Keratinocyte (primary cell): ENCODE data around the gene CD4. TPM values are rescaled to one million over a fixed set of nuclear protein-coding genes. Genes with fewer than 3 reads are reported as not detected.
"Not testable (repeated sequence)": the region's sequence is repeated elsewhere in the genome, so short reads cannot be mapped to it uniquely, and the experiment has no call there.

Experiments used
- DNase-seq: peaks from one replicate; pipeline ENCODE4 v3.0.0-alpha.2; 2011; ENCODE audit warnings: low read depth, missing footprints, low spot score
- FAIRE-seq: peaks from 2 replicates; lab custom pipeline; 2011; peaks lifted over from hg19 to GRCh38; lab: Jason Lieb, UNC
- H2AFZ ChIP-seq: 2 replicates; pipeline ENCODE4 v1.6.0; 2012; ENCODE audit warnings: low read length, control low read depth, inconsistent platforms; ENCODE audit not compliant: control insufficient read depth
- H3K27ac ChIP-seq: 2 replicates; pipeline ENCODE4 v1.5.1; 2011; ENCODE audit warnings: low read length; ENCODE audit not compliant: control insufficient read depth, insufficient read depth
- H3K27me3 ChIP-seq: 3 replicates; pipeline ENCODE4 v1.6.0; 2011; ENCODE audit warnings: low read length; ENCODE audit not compliant: control insufficient read depth, insufficient read depth; ENCODE audit errors: extremely low read depth
- H3K36me3 ChIP-seq, 2 experiments: 2 replicates in 1 of 2; 3 replicates in 1 of 2; pipeline ENCODE4 v1.5.1; 2011; ENCODE audit warnings: low read length in 2 of 2, mild to moderate bottlenecking in 1 of 2; ENCODE audit not compliant: control insufficient read depth in 2 of 2, insufficient read depth in 2 of 2; ENCODE audit errors: extremely low read depth in 1 of 2
- H3K4me1 ChIP-seq: 3 replicates; pipeline ENCODE4 v1.5.1; 2011; ENCODE audit warnings: low read length; ENCODE audit not compliant: control insufficient read depth, insufficient read depth; ENCODE audit errors: extremely low read depth
- H3K4me2 ChIP-seq: 3 replicates; pipeline ENCODE4 v1.6.0; 2011; ENCODE audit warnings: low read depth, low read length; ENCODE audit not compliant: control insufficient read depth, insufficient read depth; ENCODE audit errors: extremely low read depth
- H3K4me3 ChIP-seq, 3 experiments: fragments of 200-600 bp in 1 of 3; sonication (generic) in 1 of 3; 2 replicates in 2 of 3; 3 replicates in 1 of 3; pipeline ENCODE4 v1.5.1; 2011 to 2016; ENCODE audit warnings: low read length in 3 of 3, mild to moderate bottlenecking in 3 of 3, control low read depth in 2 of 3, inconsistent platforms in 1 of 3, low read depth in 1 of 3, mixed read lengths in 1 of 3, mixed run types in 1 of 3, moderate library complexity in 1 of 3; ENCODE audit not compliant: control insufficient read depth in 2 of 3, insufficient read depth in 2 of 3; ENCODE audit errors: extremely low read depth in 1 of 3
- H3K79me2 ChIP-seq: 2 replicates; pipeline ENCODE4 v1.6.0; 2012; ENCODE audit warnings: low read length; ENCODE audit not compliant: control insufficient read depth, insufficient read depth
- H3K9ac ChIP-seq: 3 replicates; pipeline ENCODE4 v1.6.0; 2011; ENCODE audit warnings: low read length; ENCODE audit not compliant: control insufficient read depth, insufficient read depth; ENCODE audit errors: extremely low read depth
- H3K9me1 ChIP-seq: 3 replicates; pipeline ENCODE4 v1.6.0; 2011; ENCODE audit warnings: low read length; ENCODE audit not compliant: control insufficient read depth, insufficient read depth; ENCODE audit errors: extremely low read depth
- H3K9me3 ChIP-seq: 2 replicates; pipeline ENCODE4 v1.5.1; 2012; ENCODE audit warnings: low read depth, low read length; ENCODE audit not compliant: control insufficient read depth
- H4K20me1 ChIP-seq: 3 replicates; pipeline ENCODE4 v1.6.0; 2011; ENCODE audit warnings: low read length; ENCODE audit not compliant: control insufficient read depth, insufficient read depth; ENCODE audit errors: extremely low read depth
- CTCF ChIP-seq, 3 experiments: IDR thresholded peaks in 1 of 3; conservative IDR thresholded peaks in 1 of 3; optimal IDR thresholded peaks in 1 of 3; 2 replicates in 2 of 3; 3 replicates in 1 of 3; pipeline versions ENCODE3 to v1.5.1; 2011; ENCODE audit warnings: low read length in 3 of 3, mild to moderate bottlenecking in 3 of 3, moderate library complexity in 2 of 3, control low read depth in 1 of 3, inconsistent platforms in 1 of 3; ENCODE audit not compliant: insufficient read depth in 2 of 3; ENCODE audit errors: extremely low read depth in 1 of 3
- EZH2 ChIP-seq: IDR thresholded peaks from one replicate; pipeline ENCODE4 v1.6.1; 2012; ENCODE audit warnings: inconsistent platforms, mild to moderate bottlenecking, low read length, moderate library complexity
- dilution Hi-C: fragments of 300-500 bp; cut with MboI; formaldehyde crosslinking; loops from one replicate; pipeline ENCODE4 v1.7.0; 2020; ENCODE audit warnings: low sequenced_read_pairs; ENCODE audit not compliant: extremely low pct_ligation_motif_present
- polyA minus RNA-seq, 3 experiments: library from RNA; depleted of rRNA, polyadenylated mRNA; stranded (reverse); fragments of >200 nt; gene quantifications; 1 replicate in 1 of 3; 2 replicates in 1 of 3; 3 replicates in 1 of 3; pipeline ENCODE4 v1.2.3, GENCODE V29; 2011
- polyA plus RNA-seq, 5 experiments: library from polyadenylated mRNA; depleted of rRNA in 3 of 5; stranded (reverse) in 3 of 5; stranded (forward) in 1 of 5; unstranded in 1 of 5; fragments of >200 nt; gene quantifications; 1 replicate in 1 of 5; 2 replicates in 3 of 5; 3 replicates in 1 of 5; pipeline versions ENCODE4 v1.2.1 to v1.2.3, GENCODE V29; 2011 to 2012; ENCODE audit warnings: missing spikeins in 2 of 5, low read depth in 1 of 5, low replicate concordance in 1 of 5

CD4 gene
- 0.01 to 0.05 TPM in 2 of 3 replicates, not detected in the other for polyA plus RNA-seq
- not detected for polyA plus RNA-seq (2011; ENCODE audit: low read depth)
- not detected in 2 replicates for polyA plus RNA-seq (2011; cell fraction: cytosol; rRNA removed)
- not detected in 2 replicates for polyA plus RNA-seq (2011; cell fraction: nucleus; rRNA removed)
- polyA plus RNA-seq (2012; ENCODE audit: low replicate concordance): not detected in 2 replicates
- 0.23 TPM in 1 of 3 replicates, not detected in the others for polyA minus RNA-seq
- polyA minus RNA-seq (2011; cell fraction: cytosol; rRNA and poly(A)+ RNA removed): not detected
- not detected in 2 replicates for polyA minus RNA-seq (2011; cell fraction: nucleus; rRNA and poly(A)+ RNA removed)

GRCh38 chr12:6788972-6789924, at the start of gene CD4:
Gene CD4 (plus strand): TSS chr12:6789528. CDS start chr12:6800139, 10,611 bp downstream.
- H3K9ac ChIP-seq: no peak within 1 kb of the TSS
- DNase-seq (no peak), FAIRE-seq (no peak)
- H3K4me2 ChIP-seq: no peak within 1 kb of the TSS
- H2AFZ ChIP-seq: no peak within 1 kb of the TSS
- dilution Hi-C loops: no loop called here
- TF ChIP-seq EZH2 (no peak), CTCF (optimal IDR thresholded peaks at IDR 0.05 in 1 of 3, IDR thresholded peaks at IDR 0.05 in 1 of 3, conservative IDR thresholded peaks at IDR 0.05 in 1 of 3; ENCODE audit: extremely low read depth in 1 of 3, insufficient read depth in 2 of 3, low read length in 3 of 3) (no peak)
- peaks cover 21% of the 10 kb centered on the region for H3K27me3 ChIP-seq
- no peaks in the 10 kb centered on the region for H3K9me3 ChIP-seq
- no peaks in the 10 kb centered on the region for H3K4me1 ChIP-seq
- no peaks in the 10 kb centered on the region for H3K79me2 ChIP-seq
- H4K20me1 ChIP-seq: no peaks in the 10 kb centered on the region
- no peak within 1 kb of the TSS for H3K27ac ChIP-seq
- H3K36me3 ChIP-seq: no peaks in the 10 kb centered on the region
- no peaks in the 10 kb centered on the region for H3K9me1 ChIP-seq
- H3K4me3 ChIP-seq: no peak within 1 kb of the TSS

GRCh38 chr12:6742080-6742479, 47.2 kb upstream of the CD4 start:
- H4K20me1 ChIP-seq, H3K9ac ChIP-seq, H3K9me1 ChIP-seq, FAIRE-seq, H3K27ac ChIP-seq, dilution Hi-C loops, DNase-seq, H3K27me3 ChIP-seq, H3K9me3 ChIP-seq, H2AFZ ChIP-seq, H3K79me2 ChIP-seq, H3K4me3 ChIP-seq, H3K4me2 ChIP-seq: not testable (repeated sequence)
- Histone ChIP-seq H3K4me1 (peaks cover 21% of the 10 kb centered on the region), H3K36me3 (peaks cover 9 to 14% of the 10 kb centered on the region in 2 experiments)
